Measurements from ENCODE around the gene KIAA0825. TPM values are rescaled to one million over a fixed set of nuclear protein-coding genes. Genes with fewer than 3 reads are reported as not detected.

The KIAA0825 gene
- total RNA-seq, 1 experiment from 2014 or later: 1.3 TPM

DNA sequence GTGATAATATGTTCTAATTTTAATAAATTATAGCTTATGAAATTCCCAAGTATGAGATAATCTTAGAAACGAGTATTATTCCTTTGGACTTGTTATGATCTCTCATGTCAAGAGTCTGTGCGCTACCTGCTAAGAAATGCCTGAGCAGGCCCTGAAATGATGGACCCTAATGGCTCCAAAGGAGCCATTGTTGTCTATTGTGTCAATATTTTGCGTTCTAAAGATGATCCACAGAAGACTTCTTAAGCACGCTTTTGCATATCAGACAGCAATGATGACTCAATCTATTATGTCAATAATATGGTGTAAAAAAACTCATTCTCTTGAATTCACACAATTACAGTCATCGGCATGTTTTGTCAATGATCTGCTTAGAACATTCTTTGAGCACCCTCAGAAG is 306.1 kb downstream of the KIAA0825 start:
- Mint-ChIP-seq H3K4me3 (no peak overlapping the region), H3K36me3 (no peaks in the 10 kb centered on the region), H3K27ac (no peak overlapping the region), H3K27me3 (ENCODE audit: low read depth) (no peaks in the 10 kb centered on the region), H3K9me3 (no peaks in the 10 kb centered on the region), H3K4me1 (peaks cover 19% of the 10 kb centered on the region)
- ATAC-seq (no peak), DNase-seq (ENCODE audit: low spot score) (no peak)
- POLR2A ChIA-PET: no interaction called here
- CTCF ChIA-PET: no interaction called here
- TF ChIP-seq TP53 (CRISPR knock-in tag; IDR thresholded peaks at IDR 0.05) (no peak), JAZF1 (CRISPR knock-in tag; IDR thresholded peaks at IDR 0.05) (no peak), ETV6 (CRISPR knock-in tag; IDR thresholded peaks at IDR 0.05) (no peak), ATF1 (CRISPR knock-in tag; IDR thresholded peaks at IDR 0.05) (no peak), NR2C2 (CRISPR knock-in tag; IDR thresholded peaks at IDR 0.05) (no peak), FOXJ3 (CRISPR knock-in tag; IDR thresholded peaks at IDR 0.05; ENCODE audit: borderline replicate concordance) (no peak)
- TF ChIP-seq, protein P1, sequence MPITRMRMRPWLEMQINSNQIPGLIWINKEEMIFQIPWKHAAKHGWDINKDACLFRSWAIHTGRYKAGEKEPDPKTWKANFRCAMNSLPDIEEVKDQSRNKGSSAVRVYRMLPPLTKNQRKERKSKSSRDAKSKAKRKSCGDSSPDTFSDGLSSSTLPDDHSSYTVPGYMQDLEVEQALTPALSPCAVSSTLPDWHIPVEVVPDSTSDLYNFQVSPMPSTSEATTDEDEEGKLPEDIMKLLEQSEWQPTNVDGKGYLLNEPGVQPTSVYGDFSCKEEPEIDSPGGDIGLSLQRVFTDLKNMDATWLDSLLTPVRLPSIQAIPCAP (CRISPR knock-in tag; IDR thresholded peaks at IDR 0.05): no peak
- TF ChIP-seq, protein P2, sequence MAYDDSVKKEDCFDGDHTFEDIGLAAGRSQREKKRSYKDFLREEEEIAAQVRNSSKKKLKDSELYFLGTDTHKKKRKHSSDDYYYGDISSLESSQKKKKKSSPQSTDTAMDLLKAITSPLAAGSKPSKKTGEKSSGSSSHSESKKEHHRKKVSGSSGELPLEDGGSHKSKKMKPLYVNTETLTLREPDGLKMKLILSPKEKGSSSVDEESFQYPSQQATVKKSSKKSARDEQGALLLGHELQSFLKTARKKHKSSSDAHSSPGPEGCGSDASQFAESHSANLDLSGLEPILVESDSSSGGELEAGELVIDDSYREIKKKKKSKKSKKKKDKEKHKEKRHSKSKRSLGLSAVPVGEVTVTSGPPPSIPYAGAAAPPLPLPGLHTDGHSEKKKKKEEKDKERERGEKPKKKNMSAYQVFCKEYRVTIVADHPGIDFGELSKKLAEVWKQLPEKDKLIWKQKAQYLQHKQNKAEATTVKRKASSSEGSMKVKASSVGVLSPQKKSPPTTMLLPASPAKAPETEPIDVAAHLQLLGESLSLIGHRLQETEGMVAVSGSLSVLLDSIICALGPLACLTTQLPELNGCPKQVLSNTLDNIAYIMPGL (CRISPR knock-in tag; IDR thresholded peaks at IDR 0.05): no peak

DNA sequence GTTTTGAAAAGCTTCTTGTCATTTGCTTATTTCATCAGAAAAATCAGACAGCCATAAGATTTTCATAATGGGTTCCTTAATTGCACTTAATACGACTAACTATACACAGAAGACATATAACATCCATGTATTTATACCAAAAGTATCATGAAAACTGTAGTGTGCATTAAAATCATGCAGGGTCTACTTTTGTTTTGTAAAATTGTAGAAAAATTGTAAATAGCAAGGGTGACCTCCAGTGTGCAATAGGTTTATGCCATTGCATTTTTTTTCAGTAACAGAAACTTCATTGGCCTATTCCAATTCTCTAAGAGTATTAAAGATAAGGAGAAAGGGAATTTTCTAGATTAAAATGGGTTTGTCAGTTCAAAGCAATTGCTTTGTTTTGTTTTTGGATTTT is 307.6 kb downstream of the KIAA0825 start:
- ChIA-PET CTCF (no interaction called here), POLR2A (no interaction called here)
- no peak for ATAC-seq

DNA sequence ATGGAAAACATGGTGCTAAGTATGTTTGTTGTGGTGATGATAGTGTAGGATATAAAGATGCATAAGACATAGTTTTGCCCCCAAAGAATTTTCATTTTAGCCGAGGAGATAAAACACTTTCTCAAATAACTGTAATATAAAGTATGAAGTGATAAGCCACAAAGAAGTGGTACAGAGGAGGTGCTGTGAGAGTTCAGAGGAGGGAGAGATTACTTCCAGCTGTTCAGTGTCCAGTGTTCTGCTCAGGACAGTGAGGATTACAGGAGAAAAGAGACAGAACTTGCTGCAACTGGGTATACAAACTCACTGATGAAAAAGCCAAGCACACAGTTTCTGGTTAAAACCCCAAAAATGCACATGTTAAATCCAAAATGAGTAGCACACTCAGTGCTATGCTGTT is 309.3 kb downstream of the KIAA0825 start:
- H3K9me3 Mint-ChIP-seq: no peaks in the 10 kb centered on the region
- H3K27ac Mint-ChIP-seq: peak overlapping the region; percentile 14; the same call in 1 of the 2 replicates
- no peak for ATAC-seq
- no peak overlapping the region for H3K4me3 Mint-ChIP-seq
- no peak for DNase-seq (ENCODE audit: low spot score)
- peaks cover 10% of the 10 kb centered on the region for H3K4me1 Mint-ChIP-seq
- POLR2A ChIA-PET: no interaction called here
- H3K27me3 Mint-ChIP-seq (ENCODE audit: low read depth): no peaks in the 10 kb centered on the region
- H3K36me3 Mint-ChIP-seq: no peaks in the 10 kb centered on the region
- CTCF ChIA-PET: no interaction called here
- TF ChIP-seq, protein P3, sequence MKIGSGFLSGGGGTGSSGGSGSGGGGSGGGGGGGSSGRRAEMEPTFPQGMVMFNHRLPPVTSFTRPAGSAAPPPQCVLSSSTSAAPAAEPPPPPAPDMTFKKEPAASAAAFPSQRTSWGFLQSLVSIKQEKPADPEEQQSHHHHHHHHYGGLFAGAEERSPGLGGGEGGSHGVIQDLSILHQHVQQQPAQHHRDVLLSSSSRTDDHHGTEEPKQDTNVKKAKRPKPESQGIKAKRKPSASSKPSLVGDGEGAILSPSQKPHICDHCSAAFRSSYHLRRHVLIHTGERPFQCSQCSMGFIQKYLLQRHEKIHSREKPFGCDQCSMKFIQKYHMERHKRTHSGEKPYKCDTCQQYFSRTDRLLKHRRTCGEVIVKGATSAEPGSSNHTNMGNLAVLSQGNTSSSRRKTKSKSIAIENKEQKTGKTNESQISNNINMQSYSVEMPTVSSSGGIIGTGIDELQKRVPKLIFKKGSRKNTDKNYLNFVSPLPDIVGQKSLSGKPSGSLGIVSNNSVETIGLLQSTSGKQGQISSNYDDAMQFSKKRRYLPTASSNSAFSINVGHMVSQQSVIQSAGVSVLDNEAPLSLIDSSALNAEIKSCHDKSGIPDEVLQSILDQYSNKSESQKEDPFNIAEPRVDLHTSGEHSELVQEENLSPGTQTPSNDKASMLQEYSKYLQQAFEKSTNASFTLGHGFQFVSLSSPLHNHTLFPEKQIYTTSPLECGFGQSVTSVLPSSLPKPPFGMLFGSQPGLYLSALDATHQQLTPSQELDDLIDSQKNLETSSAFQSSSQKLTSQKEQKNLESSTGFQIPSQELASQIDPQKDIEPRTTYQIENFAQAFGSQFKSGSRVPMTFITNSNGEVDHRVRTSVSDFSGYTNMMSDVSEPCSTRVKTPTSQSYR (CRISPR knock-in tag; IDR thresholded peaks at IDR 0.05): no peak
- TF ChIP-seq, protein P4, sequence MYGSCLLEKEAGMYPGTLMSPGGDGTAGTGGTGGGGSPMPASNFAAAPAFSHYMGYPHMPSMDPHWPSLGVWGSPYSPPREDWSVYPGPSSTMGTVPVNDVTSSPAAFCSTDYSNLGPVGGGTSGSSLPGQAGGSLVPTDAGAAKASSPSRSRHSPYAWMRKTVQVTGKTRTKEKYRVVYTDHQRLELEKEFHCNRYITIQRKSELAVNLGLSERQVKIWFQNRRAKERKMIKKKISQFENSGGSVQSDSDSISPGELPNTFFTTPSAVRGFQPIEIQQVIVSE (CRISPR knock-in tag; IDR thresholded peaks at IDR 0.05; ENCODE audit: borderline replicate concordance): no peak
- TF ChIP-seq, protein P5, sequence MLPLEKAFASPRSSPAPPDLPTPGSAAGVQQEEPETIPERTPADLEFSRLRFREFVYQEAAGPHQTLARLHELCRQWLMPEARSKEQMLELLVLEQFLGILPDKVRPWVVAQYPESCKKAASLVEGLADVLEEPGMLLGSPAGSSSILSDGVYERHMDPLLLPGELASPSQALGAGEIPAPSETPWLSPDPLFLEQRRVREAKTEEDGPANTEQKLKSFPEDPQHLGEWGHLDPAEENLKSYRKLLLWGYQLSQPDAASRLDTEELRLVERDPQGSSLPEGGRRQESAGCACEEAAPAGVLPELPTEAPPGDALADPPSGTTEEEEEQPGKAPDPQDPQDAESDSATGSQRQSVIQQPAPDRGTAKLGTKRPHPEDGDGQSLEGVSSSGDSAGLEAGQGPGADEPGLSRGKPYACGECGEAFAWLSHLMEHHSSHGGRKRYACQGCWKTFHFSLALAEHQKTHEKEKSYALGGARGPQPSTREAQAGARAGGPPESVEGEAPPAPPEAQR (CRISPR knock-in tag; IDR thresholded peaks at IDR 0.05): no peak
- TF ChIP-seq SMAD4 (CRISPR knock-in tag; IDR thresholded peaks at IDR 0.05) (no peak), JUN (CRISPR knock-in tag; IDR thresholded peaks at IDR 0.05) (no peak), ZNF219 (CRISPR knock-in tag; IDR thresholded peaks at IDR 0.05; ENCODE audit: borderline replicate concordance) (no peak), ZNF396 (CRISPR knock-in tag; IDR thresholded peaks at IDR 0.05; ENCODE audit: borderline replicate concordance) (no peak), ETV6 (CRISPR knock-in tag; IDR thresholded peaks at IDR 0.05) (no peak), GABPB1 (CRISPR knock-in tag; IDR thresholded peaks at IDR 0.05) (no peak)
- TF ChIP-seq, protein P6, sequence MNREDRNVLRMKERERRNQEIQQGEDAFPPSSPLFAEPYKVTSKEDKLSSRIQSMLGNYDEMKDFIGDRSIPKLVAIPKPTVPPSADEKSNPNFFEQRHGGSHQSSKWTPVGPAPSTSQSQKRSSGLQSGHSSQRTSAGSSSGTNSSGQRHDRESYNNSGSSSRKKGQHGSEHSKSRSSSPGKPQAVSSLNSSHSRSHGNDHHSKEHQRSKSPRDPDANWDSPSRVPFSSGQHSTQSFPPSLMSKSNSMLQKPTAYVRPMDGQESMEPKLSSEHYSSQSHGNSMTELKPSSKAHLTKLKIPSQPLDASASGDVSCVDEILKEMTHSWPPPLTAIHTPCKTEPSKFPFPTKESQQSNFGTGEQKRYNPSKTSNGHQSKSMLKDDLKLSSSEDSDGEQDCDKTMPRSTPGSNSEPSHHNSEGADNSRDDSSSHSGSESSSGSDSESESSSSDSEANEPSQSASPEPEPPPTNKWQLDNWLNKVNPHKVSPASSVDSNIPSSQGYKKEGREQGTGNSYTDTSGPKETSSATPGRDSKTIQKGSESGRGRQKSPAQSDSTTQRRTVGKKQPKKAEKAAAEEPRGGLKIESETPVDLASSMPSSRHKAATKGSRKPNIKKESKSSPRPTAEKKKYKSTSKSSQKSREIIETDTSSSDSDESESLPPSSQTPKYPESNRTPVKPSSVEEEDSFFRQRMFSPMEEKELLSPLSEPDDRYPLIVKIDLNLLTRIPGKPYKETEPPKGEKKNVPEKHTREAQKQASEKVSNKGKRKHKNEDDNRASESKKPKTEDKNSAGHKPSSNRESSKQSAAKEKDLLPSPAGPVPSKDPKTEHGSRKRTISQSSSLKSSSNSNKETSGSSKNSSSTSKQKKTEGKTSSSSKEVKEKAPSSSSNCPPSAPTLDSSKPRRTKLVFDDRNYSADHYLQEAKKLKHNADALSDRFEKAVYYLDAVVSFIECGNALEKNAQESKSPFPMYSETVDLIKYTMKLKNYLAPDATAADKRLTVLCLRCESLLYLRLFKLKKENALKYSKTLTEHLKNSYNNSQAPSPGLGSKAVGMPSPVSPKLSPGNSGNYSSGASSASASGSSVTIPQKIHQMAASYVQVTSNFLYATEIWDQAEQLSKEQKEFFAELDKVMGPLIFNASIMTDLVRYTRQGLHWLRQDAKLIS (CRISPR knock-in tag; IDR thresholded peaks at IDR 0.05; ENCODE audit: borderline replicate concordance): no peak
- TF ChIP-seq, protein P7, sequence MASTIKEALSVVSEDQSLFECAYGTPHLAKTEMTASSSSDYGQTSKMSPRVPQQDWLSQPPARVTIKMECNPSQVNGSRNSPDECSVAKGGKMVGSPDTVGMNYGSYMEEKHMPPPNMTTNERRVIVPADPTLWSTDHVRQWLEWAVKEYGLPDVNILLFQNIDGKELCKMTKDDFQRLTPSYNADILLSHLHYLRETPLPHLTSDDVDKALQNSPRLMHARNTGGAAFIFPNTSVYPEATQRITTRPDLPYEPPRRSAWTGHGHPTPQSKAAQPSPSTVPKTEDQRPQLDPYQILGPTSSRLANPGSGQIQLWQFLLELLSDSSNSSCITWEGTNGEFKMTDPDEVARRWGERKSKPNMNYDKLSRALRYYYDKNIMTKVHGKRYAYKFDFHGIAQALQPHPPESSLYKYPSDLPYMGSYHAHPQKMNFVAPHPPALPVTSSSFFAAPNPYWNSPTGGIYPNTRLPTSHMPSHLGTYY (CRISPR knock-in tag; IDR thresholded peaks at IDR 0.05): no peak
- TF ChIP-seq, protein P8, sequence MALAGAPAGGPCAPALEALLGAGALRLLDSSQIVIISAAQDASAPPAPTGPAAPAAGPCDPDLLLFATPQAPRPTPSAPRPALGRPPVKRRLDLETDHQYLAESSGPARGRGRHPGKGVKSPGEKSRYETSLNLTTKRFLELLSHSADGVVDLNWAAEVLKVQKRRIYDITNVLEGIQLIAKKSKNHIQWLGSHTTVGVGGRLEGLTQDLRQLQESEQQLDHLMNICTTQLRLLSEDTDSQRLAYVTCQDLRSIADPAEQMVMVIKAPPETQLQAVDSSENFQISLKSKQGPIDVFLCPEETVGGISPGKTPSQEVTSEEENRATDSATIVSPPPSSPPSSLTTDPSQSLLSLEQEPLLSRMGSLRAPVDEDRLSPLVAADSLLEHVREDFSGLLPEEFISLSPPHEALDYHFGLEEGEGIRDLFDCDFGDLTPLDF (CRISPR knock-in tag; IDR thresholded peaks at IDR 0.05): no peak

More for the DNA sequence above, 307.6 kb downstream of the KIAA0825 start:
- no peaks in the 10 kb centered on the region for H3K36me3 Mint-ChIP-seq
- H3K27me3 Mint-ChIP-seq (ENCODE audit: low read depth): no peaks in the 10 kb centered on the region
- no peaks in the 10 kb centered on the region for H3K9me3 Mint-ChIP-seq
- no peak overlapping the region for H3K4me3 Mint-ChIP-seq
- TF ChIP-seq SOX15 (CRISPR knock-in tag; IDR thresholded peaks at IDR 0.05): no peak
- no peak for DNase-seq (ENCODE audit: low spot score)
- H3K27ac Mint-ChIP-seq: no peak overlapping the region
- H3K4me1 Mint-ChIP-seq: peaks cover 17% of the 10 kb centered on the region
